HepG2 (cell line): ENCODE data around the gene C20orf144. TPM values are rescaled to one million over a fixed set of nuclear protein-coding genes. Genes with fewer than 3 reads are reported as not detected.

Source experiments
- AHR ChIP-seq: IDR thresholded peaks from 2 replicates; pipeline ENCODE4 v1.6.1; 2018; ENCODE audit warnings: missing genetic modification reagents, missing compliant biosample characterization
- FOXO1 ChIP-seq: sonication (generic); formaldehyde crosslinking; IDR thresholded peaks from 2 replicates; pipeline ENCODE4 v1.4.0; 2020; ENCODE audit warnings: missing genetic modification reagents
- MYC ChIP-seq: sonication (generic); formaldehyde crosslinking; IDR thresholded peaks from 2 replicates; pipeline ENCODE4 v1.9.0; 2021; ENCODE audit warnings: missing genetic modification reagents, borderline replicate concordance
- NRL ChIP-seq: sonication (generic); formaldehyde crosslinking; IDR thresholded peaks from 2 replicates; pipeline ENCODE4 v1.5.0; 2020; ENCODE audit warnings: missing genetic modification reagents, mild to moderate bottlenecking, moderate library complexity, borderline replicate concordance
- SMAD3 ChIP-seq: sonication (generic); formaldehyde crosslinking; IDR thresholded peaks from 2 replicates; pipeline ENCODE4 v1.4.0; 2020; ENCODE audit warnings: missing genetic modification reagents
- SRSF1 ChIP-seq: fragments of 200-400 bp; formaldehyde crosslinking; optimal IDR thresholded peaks from 2 replicates; pipeline ENCODE3; 2017; ENCODE audit warnings: mild to moderate bottlenecking, low read depth, low read length, moderate library complexity
- ZFP36L2 ChIP-seq: sonication (generic); formaldehyde crosslinking; IDR thresholded peaks from 2 replicates; pipeline ENCODE4 v1.4.0; 2020; ENCODE audit warnings: missing genetic modification reagents
- ZNF44 ChIP-seq: sonication (generic); formaldehyde crosslinking; IDR thresholded peaks from 2 replicates; pipeline ENCODE4 v1.5.1; 2020; ENCODE audit warnings: mild to moderate bottlenecking, missing genetic modification reagents
- ZNF75D ChIP-seq: sonication (generic); formaldehyde crosslinking; IDR thresholded peaks from 2 replicates; pipeline ENCODE4 v1.8.1; 2023; ENCODE audit warnings: missing genetic modification reagents, mild to moderate bottlenecking, borderline replicate concordance
- polyA plus RNA-seq, 8 experiments: library from polyadenylated mRNA; depleted of rRNA in 3 of 8; stranded (reverse) in 7 of 8; unstranded in 1 of 8; fragments of >200 nt; fragmentation: Illumina TruSeq in 4 of 8; extraction: Trizol in 4 of 8; gene quantifications; 2 replicates each; pipeline versions ENCODE4 v1.2.1 to v1.2.3, GENCODE V29; 2011 to 2016; ENCODE audit warnings: low read depth in 4 of 8, missing spikeins in 1 of 8, mixed read lengths in 1 of 8; ENCODE audit not compliant: insufficient read depth in 1 of 8
- total RNA-seq, 5 experiments: library from RNA; depleted of rRNA; stranded (reverse); fragments of >200 nt; fragmentation: Illumina TruSeq; extraction: Trizol; gene quantifications; 2 replicates each; pipeline ENCODE4 v1.2.3, GENCODE V29; 2016; ENCODE audit warnings: low read depth in 1 of 5
- TF ChIP-seq, protein P1 (sequence below): sonication (generic); formaldehyde crosslinking; IDR thresholded peaks from 2 replicates; pipeline ENCODE4 v1.8.0; 2022; ENCODE audit warnings: missing genetic modification reagents, mild to moderate bottlenecking, borderline replicate concordance
- TF ChIP-seq, protein P2 (sequence below): IDR thresholded peaks from 2 replicates; pipeline ENCODE4 v1.6.1; 2016; ENCODE audit warnings: mild to moderate bottlenecking
- TF ChIP-seq, protein P3 (sequence below): sonication (generic); formaldehyde crosslinking; IDR thresholded peaks from 2 replicates; pipeline ENCODE4 v1.4.0; 2020; ENCODE audit warnings: mild to moderate bottlenecking, missing genetic modification reagents
- TF ChIP-seq, protein P4 (sequence below): sonication (generic); formaldehyde crosslinking; IDR thresholded peaks from 2 replicates; pipeline ENCODE4 v1.5.0; 2020; ENCODE audit warnings: mild to moderate bottlenecking, missing genetic modification reagents, moderate library complexity
- TF ChIP-seq, protein P5 (sequence below): sonication (generic); formaldehyde crosslinking; IDR thresholded peaks from 2 replicates; pipeline ENCODE4 v1.5.1; 2020; ENCODE audit warnings: missing genetic modification reagents, mild to moderate bottlenecking, borderline replicate concordance
- TF ChIP-seq, protein P6 (sequence below): sonication (generic); formaldehyde crosslinking; conservative IDR thresholded peaks from 2 replicates; pipeline ENCODE4 v1.8.0; 2022; ENCODE audit warnings: missing genetic modification reagents
- TF ChIP-seq, protein P7 (sequence below): sonication (generic); formaldehyde crosslinking; IDR thresholded peaks from 2 replicates; pipeline ENCODE4 v1.9.0; 2022; ENCODE audit warnings: low read depth, missing genetic modification reagents

The C20orf144 gene
- total and polyA plus RNA-seq, 2 of the 13 experiments (the other 11 are each of a cell fraction or from before 2014, with no cell fraction given) = 0.09 to 0.16 TPM

DNA sequence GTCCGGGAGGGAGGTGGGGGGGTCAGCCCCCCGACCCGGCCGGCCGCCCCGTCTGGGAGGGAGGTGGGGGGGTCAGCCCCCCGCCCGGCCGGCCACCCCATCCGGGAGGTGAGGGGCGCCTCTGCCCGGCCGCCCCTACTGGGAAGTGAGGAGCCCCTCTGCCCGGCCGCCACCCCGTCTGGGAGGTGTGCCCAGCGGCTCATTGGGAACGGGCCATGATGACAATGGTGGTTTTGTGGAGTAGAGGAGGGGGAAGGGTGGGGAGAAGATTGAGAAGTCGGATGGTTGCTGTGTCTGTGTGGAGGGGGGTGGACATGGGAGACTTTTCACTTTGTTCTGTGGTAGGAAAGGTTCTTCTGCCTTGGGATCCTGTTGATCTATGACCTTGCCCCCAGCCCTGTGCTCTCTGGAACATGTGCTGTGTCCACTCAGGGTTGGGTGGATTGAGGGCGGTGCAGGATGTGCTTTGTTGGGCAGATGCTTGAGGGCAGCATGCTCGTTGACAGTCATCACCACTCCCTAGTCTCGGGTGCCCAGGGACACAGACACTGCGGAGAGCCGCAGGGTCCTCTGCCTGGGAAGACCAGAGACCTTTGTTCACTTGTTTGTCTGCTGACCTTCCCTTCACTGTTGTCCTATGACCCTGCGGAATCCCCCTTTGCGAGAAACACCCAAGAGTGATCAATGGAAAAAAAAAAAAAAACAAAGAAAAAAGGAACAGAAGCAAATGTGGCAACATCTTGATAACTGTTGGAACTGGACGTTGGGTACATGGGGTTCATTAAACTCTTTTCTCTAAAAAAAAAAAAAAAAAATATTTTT, 39.7 kb downstream of the C20orf144 start (continued):
- TF ChIP-seq, protein P1, sequence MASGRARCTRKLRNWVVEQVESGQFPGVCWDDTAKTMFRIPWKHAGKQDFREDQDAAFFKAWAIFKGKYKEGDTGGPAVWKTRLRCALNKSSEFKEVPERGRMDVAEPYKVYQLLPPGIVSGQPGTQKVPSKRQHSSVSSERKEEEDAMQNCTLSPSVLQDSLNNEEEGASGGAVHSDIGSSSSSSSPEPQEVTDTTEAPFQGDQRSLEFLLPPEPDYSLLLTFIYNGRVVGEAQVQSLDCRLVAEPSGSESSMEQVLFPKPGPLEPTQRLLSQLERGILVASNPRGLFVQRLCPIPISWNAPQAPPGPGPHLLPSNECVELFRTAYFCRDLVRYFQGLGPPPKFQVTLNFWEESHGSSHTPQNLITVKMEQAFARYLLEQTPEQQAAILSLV (CRISPR knock-in tag) = 0 out of 2 replicates have a peak, but pooled peaks have one; percentile 77
- TF ChIP-seq, protein P2, sequence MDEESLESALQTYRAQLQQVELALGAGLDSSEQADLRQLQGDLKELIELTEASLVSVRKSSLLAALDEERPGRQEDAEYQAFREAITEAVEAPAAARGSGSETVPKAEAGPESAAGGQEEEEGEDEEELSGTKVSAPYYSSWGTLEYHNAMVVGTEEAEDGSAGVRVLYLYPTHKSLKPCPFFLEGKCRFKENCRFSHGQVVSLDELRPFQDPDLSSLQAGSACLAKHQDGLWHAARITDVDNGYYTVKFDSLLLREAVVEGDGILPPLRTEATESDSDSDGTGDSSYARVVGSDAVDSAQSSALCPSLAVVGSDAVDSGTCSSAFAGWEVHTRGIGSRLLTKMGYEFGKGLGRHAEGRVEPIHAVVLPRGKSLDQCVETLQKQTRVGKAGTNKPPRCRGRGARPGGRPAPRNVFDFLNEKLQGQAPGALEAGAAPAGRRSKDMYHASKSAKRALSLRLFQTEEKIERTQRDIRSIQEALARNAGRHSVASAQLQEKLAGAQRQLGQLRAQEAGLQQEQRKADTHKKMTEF (CRISPR knock-in tag) = peak; percentile 78
- TF ChIP-seq SMAD3 (CRISPR knock-in tag) (no peak; the same call in 1 of the 2 replicates), ZNF44 (CRISPR knock-in tag) (peak; percentile 92; the same call in 1 of the 2 replicates), FOXO1 (CRISPR knock-in tag) (peak; percentile 96), ZNF75D (CRISPR knock-in tag) (no peak), AHR (CRISPR knock-in tag) (no peak; the same call in 1 of the 2 replicates), MYC (CRISPR knock-in tag) (peak; percentile 98), SRSF1 (no peak), ZFP36L2 (CRISPR knock-in tag) (no peak), NRL (peak; percentile 75)
- TF ChIP-seq, protein P3, sequence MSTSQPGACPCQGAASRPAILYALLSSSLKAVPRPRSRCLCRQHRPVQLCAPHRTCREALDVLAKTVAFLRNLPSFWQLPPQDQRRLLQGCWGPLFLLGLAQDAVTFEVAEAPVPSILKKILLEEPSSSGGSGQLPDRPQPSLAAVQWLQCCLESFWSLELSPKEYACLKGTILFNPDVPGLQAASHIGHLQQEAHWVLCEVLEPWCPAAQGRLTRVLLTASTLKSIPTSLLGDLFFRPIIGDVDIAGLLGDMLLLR (CRISPR knock-in tag) = no peak
- TF ChIP-seq, protein P4, sequence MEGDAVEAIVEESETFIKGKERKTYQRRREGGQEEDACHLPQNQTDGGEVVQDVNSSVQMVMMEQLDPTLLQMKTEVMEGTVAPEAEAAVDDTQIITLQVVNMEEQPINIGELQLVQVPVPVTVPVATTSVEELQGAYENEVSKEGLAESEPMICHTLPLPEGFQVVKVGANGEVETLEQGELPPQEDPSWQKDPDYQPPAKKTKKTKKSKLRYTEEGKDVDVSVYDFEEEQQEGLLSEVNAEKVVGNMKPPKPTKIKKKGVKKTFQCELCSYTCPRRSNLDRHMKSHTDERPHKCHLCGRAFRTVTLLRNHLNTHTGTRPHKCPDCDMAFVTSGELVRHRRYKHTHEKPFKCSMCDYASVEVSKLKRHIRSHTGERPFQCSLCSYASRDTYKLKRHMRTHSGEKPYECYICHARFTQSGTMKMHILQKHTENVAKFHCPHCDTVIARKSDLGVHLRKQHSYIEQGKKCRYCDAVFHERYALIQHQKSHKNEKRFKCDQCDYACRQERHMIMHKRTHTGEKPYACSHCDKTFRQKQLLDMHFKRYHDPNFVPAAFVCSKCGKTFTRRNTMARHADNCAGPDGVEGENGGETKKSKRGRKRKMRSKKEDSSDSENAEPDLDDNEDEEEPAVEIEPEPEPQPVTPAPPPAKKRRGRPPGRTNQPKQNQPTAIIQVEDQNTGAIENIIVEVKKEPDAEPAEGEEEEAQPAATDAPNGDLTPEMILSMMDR (CRISPR knock-in tag) = peak; percentile 48
- TF ChIP-seq, protein P5, sequence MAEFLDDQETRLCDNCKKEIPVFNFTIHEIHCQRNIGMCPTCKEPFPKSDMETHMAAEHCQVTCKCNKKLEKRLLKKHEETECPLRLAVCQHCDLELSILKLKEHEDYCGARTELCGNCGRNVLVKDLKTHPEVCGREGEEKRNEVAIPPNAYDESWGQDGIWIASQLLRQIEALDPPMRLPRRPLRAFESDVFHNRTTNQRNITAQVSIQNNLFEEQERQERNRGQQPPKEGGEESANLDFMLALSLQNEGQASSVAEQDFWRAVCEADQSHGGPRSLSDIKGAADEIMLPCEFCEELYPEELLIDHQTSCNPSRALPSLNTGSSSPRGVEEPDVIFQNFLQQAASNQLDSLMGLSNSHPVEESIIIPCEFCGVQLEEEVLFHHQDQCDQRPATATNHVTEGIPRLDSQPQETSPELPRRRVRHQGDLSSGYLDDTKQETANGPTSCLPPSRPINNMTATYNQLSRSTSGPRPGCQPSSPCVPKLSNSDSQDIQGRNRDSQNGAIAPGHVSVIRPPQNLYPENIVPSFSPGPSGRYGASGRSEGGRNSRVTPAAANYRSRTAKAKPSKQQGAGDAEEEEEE (CRISPR knock-in tag) = peak; percentile 79; the same call in 1 of the 2 replicates
- TF ChIP-seq, protein P6, sequence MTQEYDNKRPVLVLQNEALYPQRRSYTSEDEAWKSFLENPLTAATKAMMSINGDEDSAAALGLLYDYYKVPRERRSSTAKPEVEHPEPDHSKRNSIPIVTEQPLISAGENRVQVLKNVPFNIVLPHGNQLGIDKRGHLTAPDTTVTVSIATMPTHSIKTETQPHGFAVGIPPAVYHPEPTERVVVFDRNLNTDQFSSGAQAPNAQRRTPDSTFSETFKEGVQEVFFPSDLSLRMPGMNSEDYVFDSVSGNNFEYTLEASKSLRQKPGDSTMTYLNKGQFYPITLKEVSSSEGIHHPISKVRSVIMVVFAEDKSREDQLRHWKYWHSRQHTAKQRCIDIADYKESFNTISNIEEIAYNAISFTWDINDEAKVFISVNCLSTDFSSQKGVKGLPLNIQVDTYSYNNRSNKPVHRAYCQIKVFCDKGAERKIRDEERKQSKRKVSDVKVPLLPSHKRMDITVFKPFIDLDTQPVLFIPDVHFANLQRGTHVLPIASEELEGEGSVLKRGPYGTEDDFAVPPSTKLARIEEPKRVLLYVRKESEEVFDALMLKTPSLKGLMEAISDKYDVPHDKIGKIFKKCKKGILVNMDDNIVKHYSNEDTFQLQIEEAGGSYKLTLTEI (CRISPR knock-in tag) = no peak
- TF ChIP-seq, protein P7, sequence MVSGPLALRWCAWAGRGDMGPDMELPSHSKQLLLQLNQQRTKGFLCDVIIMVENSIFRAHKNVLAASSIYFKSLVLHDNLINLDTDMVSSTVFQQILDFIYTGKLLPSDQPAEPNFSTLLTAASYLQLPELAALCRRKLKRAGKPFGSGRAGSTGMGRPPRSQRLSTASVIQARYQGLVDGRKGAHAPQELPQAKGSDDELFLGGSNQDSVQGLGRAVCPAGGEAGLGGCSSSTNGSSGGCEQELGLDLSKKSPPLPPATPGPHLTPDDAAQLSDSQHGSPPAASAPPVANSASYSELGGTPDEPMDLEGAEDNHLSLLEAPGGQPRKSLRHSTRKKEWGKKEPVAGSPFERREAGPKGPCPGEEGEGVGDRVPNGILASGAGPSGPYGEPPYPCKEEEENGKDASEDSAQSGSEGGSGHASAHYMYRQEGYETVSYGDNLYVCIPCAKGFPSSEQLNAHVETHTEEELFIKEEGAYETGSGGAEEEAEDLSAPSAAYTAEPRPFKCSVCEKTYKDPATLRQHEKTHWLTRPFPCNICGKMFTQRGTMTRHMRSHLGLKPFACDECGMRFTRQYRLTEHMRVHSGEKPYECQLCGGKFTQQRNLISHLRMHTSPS (CRISPR knock-in tag) = peak; percentile 95
